ENCODE results near the gene AWAT2. TPM values are rescaled to one million over a fixed set of nuclear protein-coding genes. Genes with fewer than 3 reads are reported as not detected.

Gene AWAT2
- total RNA-seq, 4 donors from 2014 or later: not detected

GRCh38 chrX:70033348-70034051 lies 16.2 kb downstream of the AWAT2 start:
- DNase-seq (ENCODE audit: low spot score in 2 of 2): no peak
- 56 to 63% methylated on average over 10 of the region's 10 CpGs for WGBS, 2 donors
- H3K4me1 ChIP-seq: no peaks in the 10 kb centered on the region
- peaks cover 3 to 19% of the 10 kb centered on the region in 2 donors for H3K27me3 ChIP-seq
- H3K27ac ChIP-seq: peak overlapping the region in 1 of 4 donors; percentile 44
- H3K9me3 ChIP-seq: no peaks in the 10 kb centered on the region
- peak; percentile 19 to 45 (median 34) for TF ChIP-seq CTCF (IDR thresholded peaks at IDR 0.05)
- no peak for TF ChIP-seq POLR2A (IDR thresholded peaks at IDR 0.05)
- no peak for TF ChIP-seq EP300 (IDR thresholded peaks at IDR 0.05)
- no peaks in the 10 kb centered on the region for H3K36me3 ChIP-seq
- H3K4me3 ChIP-seq: no peak overlapping the region

GRCh38 chrX:70032792-70033191 lies 16.9 kb downstream of the AWAT2 start:
- no peak for TF ChIP-seq POLR2A (IDR thresholded peaks at IDR 0.05)
- no peak for TF ChIP-seq EP300 (IDR thresholded peaks at IDR 0.05)
- no peak for TF ChIP-seq CTCF (IDR thresholded peaks at IDR 0.05)
- Histone ChIP-seq H3K4me1 (no peaks in the 10 kb centered on the region), H3K4me3 (no peak overlapping the region), H3K27me3 (peaks cover 3 to 19% of the 10 kb centered on the region in 2 donors), H3K9me3 (no peaks in the 10 kb centered on the region), H3K36me3 (no peaks in the 10 kb centered on the region), H3K27ac (peak overlapping the region in 1 of 4 donors; percentile 44)
- DNase-seq (ENCODE audit: low spot score in 2 of 2): no peak
- WGBS, 2 donors: 23 to 42% methylated on average over 2 of the region's 2 CpGs

GRCh38 chrX:70030301-70030767 lies 19.4 kb downstream of the AWAT2 start:
- Histone ChIP-seq H3K9me3 (no peaks in the 10 kb centered on the region), H3K27me3 (peaks cover 3 to 20% of the 10 kb centered on the region in 2 donors), H3K4me3 (no peak overlapping the region), H3K27ac (no peak overlapping the region), H3K36me3 (no peaks in the 10 kb centered on the region), H3K4me1 (no peaks in the 10 kb centered on the region)
- TF ChIP-seq CTCF (IDR thresholded peaks at IDR 0.05): peak; percentile 43 to 67 (median 56)
- TF ChIP-seq EP300 (IDR thresholded peaks at IDR 0.05): no peak
- no peak for TF ChIP-seq POLR2A (IDR thresholded peaks at IDR 0.05)
- WGBS, 2 donors: 10 to 15% methylated on average over 4 of the region's 4 CpGs
- DNase-seq (ENCODE audit: low spot score in 2 of 2): no peak

GRCh38 chrX:70029863-70030262 lies 19.9 kb downstream of the AWAT2 start:
- Histone ChIP-seq H3K9me3 (no peaks in the 10 kb centered on the region), H3K4me3 (no peak overlapping the region), H3K27me3 (peaks cover 3 to 20% of the 10 kb centered on the region in 2 donors), H3K36me3 (no peaks in the 10 kb centered on the region), H3K27ac (no peak overlapping the region), H3K4me1 (no peaks in the 10 kb centered on the region)
- DNase-seq (ENCODE audit: low spot score in 2 of 2): no peak
- TF ChIP-seq CTCF (IDR thresholded peaks at IDR 0.05): no peak
- 50 to 63% methylated on average over 1 to 4 of the region's 4 CpGs for WGBS, 2 donors

GRCh38 chrX:70026851-70027200 lies 22.9 kb downstream of the AWAT2 start:
- 39 to 55% methylated on average over 4 of the region's 4 CpGs for WGBS, 2 donors
- no peak overlapping the region for H3K27ac ChIP-seq
- TF ChIP-seq POLR2A (IDR thresholded peaks at IDR 0.05) (no peak), CTCF (IDR thresholded peaks at IDR 0.05) (no peak), EP300 (IDR thresholded peaks at IDR 0.05) (no peak)
- no peak overlapping the region for H3K4me3 ChIP-seq
- H3K9me3 ChIP-seq: no peaks in the 10 kb centered on the region
- no peaks in the 10 kb centered on the region for H3K4me1 ChIP-seq
- no peaks in the 10 kb centered on the region for H3K36me3 ChIP-seq
- H3K27me3 ChIP-seq: peaks cover 3 to 20% of the 10 kb centered on the region in 2 donors
- DNase-seq (ENCODE audit: low spot score in 2 of 2): no peak
